Neural progenitor cell (in vitro differentiated cells): ENCODE data around the gene ERI2. TPM values are rescaled to one million over a fixed set of nuclear protein-coding genes. Genes with fewer than 3 reads are reported as not detected.

Experiments
- DNase-seq: peaks from one replicate; pipeline ENCODE4 v3.0.0-alpha.2; 2016; ENCODE audit warnings: low spot score
- H2AFZ ChIP-seq: fragments of 200-600 bp; sonication (generic); replicated peaks from 2 replicates; pipeline ENCODE4 v1.6.1; 2016; ENCODE audit warnings: antibody characterized with exemption
- H3F3A ChIP-seq: fragments of 200-600 bp; sonication (generic); 2 replicates; pipeline ENCODE4 v1.6.1; 2016; ENCODE audit warnings: antibody characterized with exemption, low read depth
- H3K27ac ChIP-seq: fragments of 200-600 bp; sonication (generic); 2 replicates; pipeline ENCODE4 v1.5.1; 2016; ENCODE audit warnings: mild to moderate bottlenecking
- H3K27me3 ChIP-seq: fragments of 200-600 bp; sonication (generic); 2 replicates; pipeline ENCODE4 v1.6.1; 2016; ENCODE audit warnings: mild to moderate bottlenecking, moderate library complexity
- H3K36me3 ChIP-seq: fragments of 200-600 bp; sonication (generic); 2 replicates; pipeline ENCODE4 v1.5.1; 2016
- H3K4me1 ChIP-seq: fragments of 200-600 bp; sonication (generic); 2 replicates; pipeline ENCODE4 v1.6.1; 2016; ENCODE audit warnings: mixed run types
- H3K4me2 ChIP-seq: fragments of 200-600 bp; sonication (generic); 2 replicates; pipeline ENCODE4 v1.6.1; 2016
- H3K4me3 ChIP-seq: fragments of 200-600 bp; sonication (generic); 2 replicates; pipeline ENCODE4 v1.5.1; 2016
- H3K79me2 ChIP-seq: fragments of 200-600 bp; sonication (generic); 2 replicates; pipeline ENCODE4 v1.6.1; 2016; ENCODE audit warnings: low read depth
- H3K9ac ChIP-seq: fragments of 200-600 bp; sonication (generic); 2 replicates; pipeline ENCODE4 v1.6.1; 2016
- H3K9me3 ChIP-seq: fragments of 200-600 bp; sonication (generic); 2 replicates; pipeline ENCODE4 v1.5.1; 2016; ENCODE audit warnings: low read depth
- H4K20me1 ChIP-seq: fragments of 200-600 bp; sonication (generic); 2 replicates; pipeline ENCODE4 v1.6.1; 2016; ENCODE audit warnings: low read depth
- H3K27ac Mint-ChIP-seq: 3 replicates; pipeline ENCODE4 v1.8.0; 2021; ENCODE audit warnings: mixed read lengths
- H3K27me3 Mint-ChIP-seq: 2 replicates; pipeline ENCODE4 v1.8.0; 2022; ENCODE audit warnings: low read depth, mild to moderate bottlenecking, inconsistent platforms, moderate library complexity, mixed read lengths; ENCODE audit not compliant: insufficient read depth
- H3K36me3 Mint-ChIP-seq: 3 replicates; pipeline ENCODE4 v1.8.0; 2021; ENCODE audit warnings: mixed read lengths
- H3K4me1 Mint-ChIP-seq: 3 replicates; pipeline ENCODE4 v1.8.0; 2021; ENCODE audit warnings: mixed read lengths
- H3K4me3 Mint-ChIP-seq: 3 replicates; pipeline ENCODE4 v1.8.0; 2021; ENCODE audit warnings: mild to moderate bottlenecking, moderate library complexity, mixed read lengths
- H3K9me3 Mint-ChIP-seq: 3 replicates; pipeline ENCODE4 v1.8.0; 2020; ENCODE audit warnings: mixed read lengths
- CTCF ChIP-seq: fragments of 200-600 bp; sonication (generic); IDR thresholded peaks from 2 replicates; pipeline ENCODE4 v1.5.1; 2017; ENCODE audit warnings: antibody characterized with exemption, mild to moderate bottlenecking
- EZH2 ChIP-seq: fragments of 200-600 bp; sonication (generic); IDR thresholded peaks from 2 replicates; pipeline ENCODE4 v1.6.1; 2017; ENCODE audit warnings: antibody characterized with exemption, mild to moderate bottlenecking, moderate library complexity
- EZH2phosphoT487 ChIP-seq: fragments of 200-600 bp; sonication (generic); IDR thresholded peaks from 2 replicates; pipeline ENCODE4 v1.6.1; 2017; ENCODE audit warnings: antibody characterized with exemption
- total RNA-seq: library from RNA; depleted of rRNA; stranded (reverse); fragments of >200 nt; gene quantifications from 2 replicates; pipeline ENCODE4 v1.2.3, GENCODE V29; 2015; ENCODE audit warnings: low replicate concordance

Gene ERI2
- total RNA-seq, 1 donor from 2014 or later, result 56.4 TPM

GRCh38 chr16:20846030-20846429 is 39.8 kb upstream of the ERI2 start:
- Histone ChIP-seq H3K9ac (no peak overlapping the region), H3K79me2 (no peaks in the 10 kb centered on the region)
- peaks cover 7% of the 10 kb centered on the region for H3K36me3 Mint-ChIP-seq

GRCh38 chr16:20844588-20844987 is 38.3 kb upstream of the ERI2 start:
- Histone ChIP-seq H3K4me1 (no peaks in the 10 kb centered on the region), H4K20me1 (no peaks in the 10 kb centered on the region), H3K36me3 (no peaks in the 10 kb centered on the region), H3K27me3 (no peaks in the 10 kb centered on the region), H3K79me2 (no peaks in the 10 kb centered on the region), H3K4me3 (no peak overlapping the region), H3K9me3 (no peaks in the 10 kb centered on the region), H2AFZ (no peak overlapping the region), H3K9ac (no peak overlapping the region), H3K4me2 (no peak overlapping the region), H3K27ac (no peak overlapping the region), H3F3A (no peaks in the 10 kb centered on the region)
- Mint-ChIP-seq H3K27ac (peak overlapping the region; percentile 15), H3K4me3 (no peak overlapping the region), H3K27me3 (no peaks in the 10 kb centered on the region), H3K4me1 (no peaks in the 10 kb centered on the region), H3K36me3 (peaks cover 7% of the 10 kb centered on the region), H3K9me3 (no peaks in the 10 kb centered on the region)
- no peak for DNase-seq
- TF ChIP-seq CTCF (no peak), EZH2phosphoT487 (no peak), EZH2 (no peak)

More at GRCh38 chr16:20846030-20846429, 39.8 kb upstream of the ERI2 start:
- Histone ChIP-seq H4K20me1 (no peaks in the 10 kb centered on the region), H3K4me3 (no peak overlapping the region), H2AFZ (no peak overlapping the region), H3K4me2 (no peak overlapping the region), H3K4me1 (no peaks in the 10 kb centered on the region), H3F3A (no peaks in the 10 kb centered on the region), H3K36me3 (no peaks in the 10 kb centered on the region), H3K27me3 (no peaks in the 10 kb centered on the region), H3K9me3 (no peaks in the 10 kb centered on the region), H3K27ac (no peak overlapping the region)
- Mint-ChIP-seq H3K27ac (no peak overlapping the region), H3K4me3 (no peak overlapping the region), H3K9me3 (no peaks in the 10 kb centered on the region), H3K4me1 (peaks cover 3% of the 10 kb centered on the region), H3K27me3 (no peaks in the 10 kb centered on the region)
- DNase-seq, result no peak
- TF ChIP-seq EZH2 (no peak), CTCF (no peak), EZH2phosphoT487 (no peak)

GRCh38 chr16:20844054-20844453 is 37.8 kb upstream of the ERI2 start:
- no peak overlapping the region for H3K27ac ChIP-seq
- DNase-seq, result no peak
- TF ChIP-seq CTCF (no peak), EZH2phosphoT487 (no peak), EZH2 (no peak)
- H3K9me3 ChIP-seq, result no peaks in the 10 kb centered on the region
- no peaks in the 10 kb centered on the region for H3K4me1 ChIP-seq
- H2AFZ ChIP-seq, result no peak overlapping the region
- Mint-ChIP-seq H3K9me3 (no peaks in the 10 kb centered on the region), H3K27ac (no peak overlapping the region), H3K27me3 (no peaks in the 10 kb centered on the region), H3K36me3 (peaks cover 7% of the 10 kb centered on the region), H3K4me1 (no peaks in the 10 kb centered on the region), H3K4me3 (no peak overlapping the region)
- no peaks in the 10 kb centered on the region for H3K36me3 ChIP-seq
- H3K4me2 ChIP-seq, result no peak overlapping the region
- no peaks in the 10 kb centered on the region for H3K79me2 ChIP-seq
- no peaks in the 10 kb centered on the region for H3F3A ChIP-seq
- no peak overlapping the region for H3K4me3 ChIP-seq
- H4K20me1 ChIP-seq, result no peaks in the 10 kb centered on the region
- no peaks in the 10 kb centered on the region for H3K27me3 ChIP-seq
- no peak overlapping the region for H3K9ac ChIP-seq
